G401 (cell line): ENCODE results near the gene ESRP2. TPM values are rescaled to one million over a fixed set of nuclear protein-coding genes. Genes with fewer than 3 reads are reported as not detected.

Source experiments
- DNase-seq: peaks from one replicate; pipeline ENCODE4 v3.0.0-alpha.2; 2015; ENCODE audit warnings: low spot score
- in situ Hi-C: cut with HindIII; loops from 2 replicates; pipeline ENCODE4 v1.10.0; 2016; ENCODE audit warnings: low sequenced_read_pairs, mixed read lengths
- total RNA-seq: library from RNA; depleted of rRNA; stranded (reverse); fragments of >200 nt; shearing (Covaris generic); gene quantifications from 2 replicates; pipeline ENCODE4 v1.2.3, GENCODE V29; 2014; rRNA removed

Gene ESRP2
- total RNA-seq, 1 experiment from 2014 or later: 0.10 TPM

GRCh38 chr16:68186877-68187276 is 49.0 kb downstream of the ESRP2 start:
- in situ Hi-C loops: no loop called here
- DNase-seq: no peak

GRCh38 chr16:68183046-68183445 is 52.9 kb downstream of the ESRP2 start:
- in situ Hi-C loops: no loop called here
- no peak for DNase-seq

- DNase-seq: no peak
- in situ Hi-C loops: no loop called here
Observed at GRCh38 chr16:68179855-68180254, 56.1 kb downstream of the ESRP2 start.

GRCh38 chr16:68179196-68179795 is 56.6 kb downstream of the ESRP2 start:
- no peak for DNase-seq
- in situ Hi-C loops: no loop called here

Other genes with a start within 250 kb of the ESRP2 start
- 0.31 TPM in 1 of 2 replicates, not detected in the other for gene DPEP2, start 236.6 kb downstream of the ESRP2 start, total RNA-seq
- gene DPEP2NB, start 220.2 kb downstream of the ESRP2 start, total RNA-seq: not detected in 2 replicates
- gene DDX28, start 212.9 kb downstream of the ESRP2 start, total RNA-seq: 49.0 and 63.4 TPM in 2 replicates
- gene DUS2, start 212.8 kb downstream of the ESRP2 start, total RNA-seq: 17.0 and 19.3 TPM in 2 replicates
- 16.3 and 26.9 TPM in 2 replicates for gene NFATC3, start 150.8 kb downstream of the ESRP2 start, total RNA-seq
- 15.3 and 19.7 TPM in 2 replicates for gene PLA2G15, start 9.2 kb upstream of the ESRP2 start, total RNA-seq
- gene SLC7A6, start 28.4 kb upstream of the ESRP2 start, total RNA-seq: 21.5 and 27.4 TPM in 2 replicates
- 16.7 and 23.7 TPM in 2 replicates for gene SLC7A6OS, start 74.8 kb upstream of the ESRP2 start, total RNA-seq
- gene PRMT7, start 74.9 kb upstream of the ESRP2 start, total RNA-seq: 75.9 and 85.9 TPM in 2 replicates
- 0.03 and 0.18 TPM in 2 replicates for gene SMPD3, start 212.4 kb upstream of the ESRP2 start, total RNA-seq